HEK293 (cell line): ENCODE results near the gene RAET1E.
"Not testable (repeated sequence)": the region's sequence is repeated elsewhere in the genome, so short reads cannot be mapped to it uniquely, and the experiment has no call there.

Experiments
- ZNF174 ChIP-seq: fragments of 450-650 bp; formaldehyde crosslinking; IDR thresholded peaks from 2 replicates; pipeline ENCODE4 v1.5.0; 2017; ENCODE audit warnings: missing biosample characterization, mild to moderate bottlenecking, missing genetic modification characterization
- ZNF274 ChIP-seq, 2 experiments: fragments of 200-500 bp in 1 of 2; fragments of 450-650 bp in 1 of 2; sonication (Bioruptor generic) in 1 of 2; formaldehyde crosslinking in 1 of 2; IDR thresholded peaks; 2 replicates each; pipeline versions ENCODE4 v1.5.1 to v1.6.1; 2014 to 2016; ENCODE audit warnings: borderline replicate concordance in 1 of 2, inconsistent platforms in 1 of 2, low read length in 1 of 2, missing biosample characterization in 1 of 2, missing genetic modification characterization in 1 of 2
- ZNF555 ChIP-seq: fragments of 450-650 bp; formaldehyde crosslinking; conservative IDR thresholded peaks from 2 replicates; pipeline ENCODE4 v1.5.1; 2017; ENCODE audit warnings: missing biosample characterization, mild to moderate bottlenecking, missing genetic modification characterization, inconsistent platforms
- TF ChIP-seq, protein P1 (sequence below): fragments of 450-650 bp; formaldehyde crosslinking; IDR thresholded peaks from 2 replicates; pipeline ENCODE4 v1.5.1; 2016; ENCODE audit warnings: missing biosample characterization, missing genetic modification characterization
- TF ChIP-seq, protein P2 (sequence below): fragments of 450-650 bp; formaldehyde crosslinking; IDR thresholded peaks from 2 replicates; pipeline ENCODE4 v1.5.1; 2016; ENCODE audit warnings: missing biosample characterization, missing genetic modification characterization, low read depth

DNA sequence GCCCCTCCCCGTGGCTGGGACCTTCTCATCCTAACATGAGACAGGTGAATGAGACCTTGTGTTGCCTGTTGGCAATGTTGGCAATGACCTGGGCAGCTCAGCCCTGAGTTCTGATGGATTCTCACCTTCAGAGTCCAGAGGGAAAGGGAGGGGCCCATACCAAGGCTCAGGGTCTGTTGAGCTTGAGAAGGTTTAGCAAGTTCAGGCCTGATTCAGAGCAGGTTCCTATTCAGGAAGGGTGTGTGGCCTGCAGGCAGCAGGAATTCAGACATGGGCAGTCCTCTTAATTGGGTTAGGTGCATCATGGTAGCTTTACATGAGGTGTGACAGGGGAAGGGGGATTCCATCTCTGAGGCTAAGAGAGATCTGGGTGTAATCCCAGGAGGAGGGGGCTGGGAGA, 49.6 kb upstream of the RAET1E start:
- TF ChIP-seq ZNF274 (IDR thresholded peaks at IDR 0.05; ENCODE audit: low read length); ZNF274 (tag by site-specific recombination; IDR thresholded peaks at IDR 0.05; ENCODE audit: borderline replicate concordance); ZNF555 (tag by site-specific recombination); ZNF174 (tag by site-specific recombination): not testable (repeated sequence)
- TF ChIP-seq, protein P1, sequence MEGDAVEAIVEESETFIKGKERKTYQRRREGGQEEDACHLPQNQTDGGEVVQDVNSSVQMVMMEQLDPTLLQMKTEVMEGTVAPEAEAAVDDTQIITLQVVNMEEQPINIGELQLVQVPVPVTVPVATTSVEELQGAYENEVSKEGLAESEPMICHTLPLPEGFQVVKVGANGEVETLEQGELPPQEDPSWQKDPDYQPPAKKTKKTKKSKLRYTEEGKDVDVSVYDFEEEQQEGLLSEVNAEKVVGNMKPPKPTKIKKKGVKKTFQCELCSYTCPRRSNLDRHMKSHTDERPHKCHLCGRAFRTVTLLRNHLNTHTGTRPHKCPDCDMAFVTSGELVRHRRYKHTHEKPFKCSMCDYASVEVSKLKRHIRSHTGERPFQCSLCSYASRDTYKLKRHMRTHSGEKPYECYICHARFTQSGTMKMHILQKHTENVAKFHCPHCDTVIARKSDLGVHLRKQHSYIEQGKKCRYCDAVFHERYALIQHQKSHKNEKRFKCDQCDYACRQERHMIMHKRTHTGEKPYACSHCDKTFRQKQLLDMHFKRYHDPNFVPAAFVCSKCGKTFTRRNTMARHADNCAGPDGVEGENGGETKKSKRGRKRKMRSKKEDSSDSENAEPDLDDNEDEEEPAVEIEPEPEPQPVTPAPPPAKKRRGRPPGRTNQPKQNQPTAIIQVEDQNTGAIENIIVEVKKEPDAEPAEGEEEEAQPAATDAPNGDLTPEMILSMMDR (tag by site-specific recombination) = not testable (repeated sequence)
- TF ChIP-seq, protein P2, sequence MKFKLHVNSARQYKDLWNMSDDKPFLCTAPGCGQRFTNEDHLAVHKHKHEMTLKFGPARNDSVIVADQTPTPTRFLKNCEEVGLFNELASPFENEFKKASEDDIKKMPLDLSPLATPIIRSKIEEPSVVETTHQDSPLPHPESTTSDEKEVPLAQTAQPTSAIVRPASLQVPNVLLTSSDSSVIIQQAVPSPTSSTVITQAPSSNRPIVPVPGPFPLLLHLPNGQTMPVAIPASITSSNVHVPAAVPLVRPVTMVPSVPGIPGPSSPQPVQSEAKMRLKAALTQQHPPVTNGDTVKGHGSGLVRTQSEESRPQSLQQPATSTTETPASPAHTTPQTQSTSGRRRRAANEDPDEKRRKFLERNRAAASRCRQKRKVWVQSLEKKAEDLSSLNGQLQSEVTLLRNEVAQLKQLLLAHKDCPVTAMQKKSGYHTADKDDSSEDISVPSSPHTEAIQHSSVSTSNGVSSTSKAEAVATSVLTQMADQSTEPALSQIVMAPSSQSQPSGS (tag by site-specific recombination) = not testable (repeated sequence)
